Measurements from ENCODE around the gene REPS2. TPM values are rescaled to one million over a fixed set of nuclear protein-coding genes. Genes with fewer than 3 reads are reported as not detected.

Gene REPS2
- total and polyA plus RNA-seq, 4 experiments from 2014 or later = 0.09 to 1.4 (median 0.61) TPM

- H3K4me1 Mint-ChIP-seq = no peaks in the 10 kb centered on the region
- peaks cover 0 to 6% (median 0%) of the 10 kb centered on the region in 8 donors for H3K9me3 Mint-ChIP-seq
- no peaks in the 10 kb centered on the region for H3K9me3 ChIP-seq (ENCODE audit: control insufficient read depth in 1 of 2, low read length in 2 of 2)
- H3K4me3 ChIP-seq (ENCODE audit: low read length in 2 of 2) = no peak overlapping the region
- H3K27ac Mint-ChIP-seq = no peak overlapping the region
- no peaks in the 10 kb centered on the region for H3K36me3 ChIP-seq (ENCODE audit: insufficient read depth, low read length)
- ChIA-PET CTCF (ENCODE audit: partially characterized antibody) (no interaction called here), POLR2A (ENCODE audit: partially characterized antibody) (no interaction called here)
- no peak overlapping the region for H3K27ac ChIP-seq (ENCODE audit: low read depth, low read length)
- H3K27me3 ChIP-seq (ENCODE audit: insufficient read depth, low read length) = no peaks in the 10 kb centered on the region
- DNase-seq = no peak
- intact Hi-C loops (cut with micrococcal nuclease) = no loop called here
- no peaks in the 10 kb centered on the region for H3K36me3 Mint-ChIP-seq
- H3K4me1 ChIP-seq (ENCODE audit: insufficient read depth, low read length) = no peaks in the 10 kb centered on the region
- no peaks in the 10 kb centered on the region for H3K27me3 Mint-ChIP-seq
- H3K4me3 Mint-ChIP-seq = no peak overlapping the region
Measured at GRCh38 chrX:17120816-17121215, 174.4 kb downstream of the REPS2 start.

GRCh38 chrX:17154001-17154400 lies 207.5 kb downstream of the REPS2 start:
- no peak for DNase-seq
- intact Hi-C loops (cut with micrococcal nuclease) = no loop called here
- Histone ChIP-seq H3K9me3 (ENCODE audit: control insufficient read depth in 1 of 2, low read length in 2 of 2) (no peaks in the 10 kb centered on the region), H3K36me3 (ENCODE audit: insufficient read depth, low read length) (no peaks in the 10 kb centered on the region), H3K4me3 (ENCODE audit: low read length in 2 of 2) (no peak overlapping the region), H3K27me3 (ENCODE audit: insufficient read depth, low read length) (no peaks in the 10 kb centered on the region), H3K4me1 (ENCODE audit: insufficient read depth, low read length) (no peaks in the 10 kb centered on the region), H3K27ac (ENCODE audit: low read depth, low read length) (no peak overlapping the region)
- ChIA-PET POLR2A (ENCODE audit: partially characterized antibody) (no interaction called here), CTCF (ENCODE audit: partially characterized antibody) (no interaction called here)
- Mint-ChIP-seq H3K4me1 (no peaks in the 10 kb centered on the region), H3K9me3 (no peaks in the 10 kb centered on the region), H3K27me3 (no peaks in the 10 kb centered on the region), H3K36me3 (no peaks in the 10 kb centered on the region), H3K27ac (no peak overlapping the region), H3K4me3 (no peak overlapping the region)

GRCh38 chrX:17160975-17161374 lies 214.5 kb downstream of the REPS2 start:
- H3K4me1 ChIP-seq (ENCODE audit: insufficient read depth, low read length) = no peaks in the 10 kb centered on the region
- intact Hi-C loops (cut with micrococcal nuclease) = no loop called here
- H3K27ac ChIP-seq (ENCODE audit: low read depth, low read length) = no peak overlapping the region
- Mint-ChIP-seq H3K27me3 (no peaks in the 10 kb centered on the region), H3K9me3 (peaks cover 0 to 47% (median 30%) of the 10 kb centered on the region in 8 donors), H3K4me3 (no peak overlapping the region), H3K4me1 (no peaks in the 10 kb centered on the region), H3K27ac (no peak overlapping the region), H3K36me3 (peaks cover 0 to 3% of the 10 kb centered on the region in 2 donors)
- ChIA-PET POLR2A (ENCODE audit: partially characterized antibody) (no interaction called here), CTCF (ENCODE audit: partially characterized antibody) (no interaction called here)
- no peaks in the 10 kb centered on the region for H3K27me3 ChIP-seq (ENCODE audit: insufficient read depth, low read length)
- no peaks in the 10 kb centered on the region for H3K9me3 ChIP-seq (ENCODE audit: control insufficient read depth in 1 of 2, low read length in 2 of 2)
- no peaks in the 10 kb centered on the region for H3K36me3 ChIP-seq (ENCODE audit: insufficient read depth, low read length)
- no peak for DNase-seq
- no peak overlapping the region for H3K4me3 ChIP-seq (ENCODE audit: low read length in 2 of 2)

GRCh38 chrX:17161991-17162390 lies 215.5 kb downstream of the REPS2 start:
- ChIA-PET CTCF (ENCODE audit: partially characterized antibody) (interaction anchor here (0.6 to 0.8 kb wide), 2 partner anchors 11 to 1178 kb away, joined by 3 to 4 read pairs; no protein-coding TSS in a partner anchor), POLR2A (ENCODE audit: partially characterized antibody) (no interaction called here)
- Mint-ChIP-seq H3K27ac (no peak overlapping the region), H3K9me3 (peaks cover 0 to 47% (median 30%) of the 10 kb centered on the region in 8 donors), H3K36me3 (peaks cover 0 to 3% of the 10 kb centered on the region in 2 donors), H3K4me3 (no peak overlapping the region), H3K27me3 (no peaks in the 10 kb centered on the region), H3K4me1 (no peaks in the 10 kb centered on the region)
- Histone ChIP-seq H3K4me1 (ENCODE audit: insufficient read depth, low read length) (no peaks in the 10 kb centered on the region), H3K36me3 (ENCODE audit: insufficient read depth, low read length) (no peaks in the 10 kb centered on the region), H3K27ac (ENCODE audit: low read depth, low read length) (no peak overlapping the region), H3K4me3 (ENCODE audit: low read length in 2 of 2) (no peak overlapping the region), H3K9me3 (ENCODE audit: control insufficient read depth in 1 of 2, low read length in 2 of 2) (no peaks in the 10 kb centered on the region), H3K27me3 (ENCODE audit: insufficient read depth, low read length) (no peaks in the 10 kb centered on the region)
- intact Hi-C loops (cut with micrococcal nuclease) = no loop called here
- no peak for DNase-seq

GRCh38 chrX:17164079-17164478 lies 217.6 kb downstream of the REPS2 start:
- Mint-ChIP-seq H3K4me1 (no peaks in the 10 kb centered on the region), H3K27ac (no peak overlapping the region), H3K36me3 (peaks cover 0 to 3% of the 10 kb centered on the region in 2 donors), H3K4me3 (no peak overlapping the region), H3K27me3 (no peaks in the 10 kb centered on the region), H3K9me3 (peaks cover 0 to 47% (median 30%) of the 10 kb centered on the region in 8 donors)
- POLR2A ChIA-PET (ENCODE audit: partially characterized antibody) = no interaction called here
- Histone ChIP-seq H3K27ac (ENCODE audit: low read depth, low read length) (no peak overlapping the region), H3K36me3 (ENCODE audit: insufficient read depth, low read length) (no peaks in the 10 kb centered on the region), H3K27me3 (ENCODE audit: insufficient read depth, low read length) (no peaks in the 10 kb centered on the region), H3K4me1 (ENCODE audit: insufficient read depth, low read length) (no peaks in the 10 kb centered on the region), H3K9me3 (ENCODE audit: control insufficient read depth in 1 of 2, low read length in 2 of 2) (no peaks in the 10 kb centered on the region), H3K4me3 (ENCODE audit: low read length in 2 of 2) (no peak overlapping the region)
- CTCF ChIA-PET (ENCODE audit: partially characterized antibody) = no interaction called here
- intact Hi-C loops (cut with micrococcal nuclease) = no loop called here
- no peak for DNase-seq

DNA sequence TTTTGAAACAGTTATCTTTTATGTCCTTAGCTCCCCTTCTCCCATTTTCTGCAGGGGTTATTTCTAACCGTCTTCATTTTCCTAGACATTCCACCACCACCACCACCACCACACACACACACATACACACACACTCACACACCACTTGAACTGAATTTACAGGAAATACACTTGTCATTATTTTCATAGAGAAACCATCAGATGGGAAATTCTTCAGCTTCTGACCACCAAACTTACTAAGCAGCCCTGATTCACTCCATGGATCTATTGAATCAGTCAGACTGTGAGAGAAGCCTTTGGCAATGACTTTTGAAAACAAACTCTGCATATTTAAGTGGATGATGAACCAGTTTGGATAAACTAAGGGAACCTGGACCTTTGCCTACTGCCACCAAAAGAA lies 218.5 kb downstream of the REPS2 start:
- no peak overlapping the region for H3K4me3 ChIP-seq (ENCODE audit: low read length in 2 of 2)
- no peak for DNase-seq
- H3K9me3 ChIP-seq (ENCODE audit: control insufficient read depth in 1 of 2, low read length in 2 of 2) = no peaks in the 10 kb centered on the region
- no peak overlapping the region for H3K27ac Mint-ChIP-seq
- no peaks in the 10 kb centered on the region for H3K27me3 ChIP-seq (ENCODE audit: insufficient read depth, low read length)
- H3K4me1 ChIP-seq (ENCODE audit: insufficient read depth, low read length) = no peaks in the 10 kb centered on the region
- POLR2A ChIA-PET (ENCODE audit: partially characterized antibody) = no interaction called here
- peaks cover 0 to 3% of the 10 kb centered on the region in 2 donors for H3K36me3 Mint-ChIP-seq
- H3K9me3 Mint-ChIP-seq = peaks cover 0 to 47% (median 30%) of the 10 kb centered on the region in 8 donors
- H3K4me3 Mint-ChIP-seq = peak overlapping the region in 1 of 8 donors; percentile 7
- H3K27me3 Mint-ChIP-seq = no peaks in the 10 kb centered on the region
- intact Hi-C loops (cut with micrococcal nuclease) = no loop called here
- H3K4me1 Mint-ChIP-seq = no peaks in the 10 kb centered on the region
- CTCF ChIA-PET (ENCODE audit: partially characterized antibody) = no interaction called here
- H3K36me3 ChIP-seq (ENCODE audit: insufficient read depth, low read length) = no peaks in the 10 kb centered on the region
- H3K27ac ChIP-seq (ENCODE audit: low read depth, low read length) = no peak overlapping the region

DNA sequence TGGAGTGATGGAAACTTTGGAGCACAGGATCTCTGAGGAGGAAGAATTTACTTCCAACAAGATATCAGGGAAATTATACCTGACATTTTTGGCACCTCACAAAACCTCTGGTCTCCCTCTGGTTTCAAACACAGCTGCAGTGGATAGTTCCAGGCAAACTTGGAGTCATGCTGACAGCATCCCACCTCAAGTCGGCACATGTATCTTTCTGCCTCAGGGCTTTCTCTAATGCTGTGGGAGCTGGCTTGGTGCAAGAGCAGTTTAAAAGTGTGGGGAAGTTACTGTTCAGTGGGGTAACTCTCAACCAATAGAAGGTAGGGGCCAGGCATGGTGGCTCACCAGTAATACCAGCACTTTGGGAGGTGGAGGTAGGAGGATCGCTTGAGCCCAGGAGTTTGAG lies 221.5 kb downstream of the REPS2 start:
- CTCF ChIA-PET (ENCODE audit: partially characterized antibody) = no interaction called here
- Mint-ChIP-seq H3K27ac (no peak overlapping the region), H3K4me3 (no peak overlapping the region), H3K4me1 (no peaks in the 10 kb centered on the region), H3K27me3 (no peaks in the 10 kb centered on the region), H3K36me3 (peaks cover 0 to 3% of the 10 kb centered on the region in 2 donors), H3K9me3 (peaks cover 0 to 26% (median 19%) of the 10 kb centered on the region in 8 donors)
- Histone ChIP-seq H3K4me3 (ENCODE audit: low read length in 2 of 2) (no peak overlapping the region), H3K36me3 (ENCODE audit: insufficient read depth, low read length) (no peaks in the 10 kb centered on the region), H3K9me3 (ENCODE audit: control insufficient read depth in 1 of 2, low read length in 2 of 2) (no peaks in the 10 kb centered on the region), H3K27me3 (ENCODE audit: insufficient read depth, low read length) (no peaks in the 10 kb centered on the region), H3K4me1 (ENCODE audit: insufficient read depth, low read length) (no peaks in the 10 kb centered on the region), H3K27ac (ENCODE audit: low read depth, low read length) (no peak overlapping the region)
- intact Hi-C loops (cut with micrococcal nuclease) = no loop called here
- DNase-seq = no peak
- POLR2A ChIA-PET (ENCODE audit: partially characterized antibody) = no interaction called here

- Mint-ChIP-seq H3K27me3 (no peaks in the 10 kb centered on the region), H3K4me1 (no peaks in the 10 kb centered on the region), H3K27ac (no peak overlapping the region), H3K4me3 (no peak overlapping the region), H3K36me3 (no peaks in the 10 kb centered on the region), H3K9me3 (peaks cover 0 to 3% (median 0%) of the 10 kb centered on the region in 8 donors)
- H3K36me3 ChIP-seq (ENCODE audit: insufficient read depth, low read length) = no peaks in the 10 kb centered on the region
- no peaks in the 10 kb centered on the region for H3K4me1 ChIP-seq (ENCODE audit: insufficient read depth, low read length)
- no peak for DNase-seq
- H3K9me3 ChIP-seq (ENCODE audit: control insufficient read depth in 1 of 2, low read length in 2 of 2) = no peaks in the 10 kb centered on the region
- CTCF ChIA-PET (ENCODE audit: partially characterized antibody) = no interaction called here
- no peak overlapping the region for H3K4me3 ChIP-seq (ENCODE audit: low read length in 2 of 2)
- intact Hi-C loops (cut with micrococcal nuclease) = no loop called here
- no peak overlapping the region for H3K27ac ChIP-seq (ENCODE audit: low read depth, low read length)
- POLR2A ChIA-PET (ENCODE audit: partially characterized antibody) = no interaction called here
- no peaks in the 10 kb centered on the region for H3K27me3 ChIP-seq (ENCODE audit: insufficient read depth, low read length)
Measured at GRCh38 chrX:17170973-17171372, 224.5 kb downstream of the REPS2 start.
